Epithelial cell of esophagus (primary cell): ENCODE results near the gene HMGA1.
A peak's percentile ranks its signal among the peaks of the same experiment; 100 is the strongest.

ENCODE experiments used
- DNase-seq: peaks from one replicate; pipeline ENCODE4 v3.0.0; 2010; ENCODE audit warnings: low read depth
- H3K4me3 ChIP-seq: 2 replicates; pipeline ENCODE4 v1.5.1; 2011; ENCODE audit warnings: mild to moderate bottlenecking, low read length, control low read depth
- CTCF ChIP-seq: IDR thresholded peaks from 2 replicates; pipeline ENCODE4 v1.5.1; 2011; ENCODE audit warnings: low read depth, mild to moderate bottlenecking, low read length, control low read depth, inconsistent platforms; ENCODE audit not compliant: insufficient read depth; ENCODE audit errors: missing control alignments

Gene HMGA1

GRCh38 chr6:34196833-34197195, 39.9 kb upstream of the HMGA1 start:
- no peak for DNase-seq
- peak overlapping the region; percentile 43 for H3K4me3 ChIP-seq
- TF ChIP-seq CTCF: no peak

GRCh38 chr6:34200340-34200971, 36.2 kb upstream of the HMGA1 start:
- DNase-seq: no peak
- no peak overlapping the region for H3K4me3 ChIP-seq
- no peak for TF ChIP-seq CTCF

GRCh38 chr6:34201455-34202107, 35.1 kb upstream of the HMGA1 start:
- no peak for TF ChIP-seq CTCF
- H3K4me3 ChIP-seq: no peak overlapping the region
- peak; percentile 56 for DNase-seq

- TF ChIP-seq CTCF: no peak
- no peak overlapping the region for H3K4me3 ChIP-seq
- DNase-seq: no peak
These were observed 34.1 kb upstream of the HMGA1 start for GRCh38 chr6:34202329-34203201.

GRCh38 chr6:34204693-34205092, 32.0 kb upstream of the HMGA1 start:
- H3K4me3 ChIP-seq: no peak overlapping the region
- DNase-seq: no peak
- TF ChIP-seq CTCF: no peak

GRCh38 chr6:34205466-34205865, 31.2 kb upstream of the HMGA1 start:
- no peak for TF ChIP-seq CTCF
- no peak overlapping the region for H3K4me3 ChIP-seq
- peak; percentile 83 for DNase-seq
